Measurements from ENCODE around the gene ANKRD63.

ANKRD63 gene

DNA sequence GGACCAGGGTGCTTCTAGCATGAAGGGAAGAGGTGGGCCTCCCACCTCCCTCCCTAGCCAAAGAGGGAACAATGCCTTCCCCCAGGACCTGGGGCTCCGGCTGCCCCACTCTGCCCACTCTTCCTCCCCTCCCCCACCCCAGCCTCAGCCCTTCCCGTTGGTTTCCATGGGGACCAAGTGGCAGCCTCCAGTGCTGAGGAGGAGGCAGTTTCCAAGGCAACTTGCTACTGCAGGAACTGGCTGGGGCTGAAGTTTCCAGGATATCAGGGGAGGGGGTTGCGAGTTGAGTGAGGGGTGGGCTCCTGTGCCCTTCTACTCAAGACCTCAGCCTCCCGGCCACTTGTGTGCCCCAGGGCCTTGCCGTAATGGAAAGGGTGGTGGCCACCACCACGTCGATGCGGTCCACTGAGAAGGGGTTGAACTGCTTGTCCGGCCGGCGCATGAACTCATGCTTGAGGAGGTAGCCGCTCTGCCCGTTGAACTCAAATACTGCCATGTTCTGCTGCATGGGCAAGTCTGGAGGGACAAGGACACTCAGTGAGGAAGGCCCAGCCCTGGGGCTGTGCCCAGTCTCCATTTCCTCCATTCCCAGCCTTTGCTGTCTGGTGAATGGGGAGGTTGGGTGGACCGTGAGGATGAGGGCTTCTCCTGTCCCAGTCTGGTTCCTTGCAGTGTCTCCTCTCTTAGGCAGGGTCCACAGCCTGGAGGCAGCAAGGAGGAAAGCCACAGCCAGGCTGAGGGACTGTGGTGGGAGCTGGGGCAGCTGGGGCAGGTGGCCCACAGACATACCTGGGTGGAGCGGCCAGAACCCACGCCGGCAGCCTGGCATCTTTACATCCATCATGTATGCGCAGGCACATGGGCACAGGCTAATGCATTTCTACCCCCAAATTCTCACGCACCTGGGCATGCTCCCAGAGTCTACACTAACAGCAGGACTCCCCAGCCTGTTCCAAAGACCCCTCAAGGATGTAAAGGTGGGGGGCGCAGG lies 11.3 kb upstream of the ANKRD63 start:
- no peak for TF ChIP-seq CTCF (IDR thresholded peaks at IDR 0.05; ENCODE audit: low read depth, low read length)
- H3K4me3 ChIP-seq (ENCODE audit: low read depth, low read length), result no peak overlapping the region

- TF ChIP-seq CTCF (IDR thresholded peaks at IDR 0.05; ENCODE audit: low read depth, low read length), result no peak
- H3K4me3 ChIP-seq (ENCODE audit: low read depth, low read length), result no peak overlapping the region
Measured at GRCh38 chr15:40293006-40293405, 10.1 kb upstream of the ANKRD63 start.

- no peak for TF ChIP-seq CTCF (IDR thresholded peaks at IDR 0.05; ENCODE audit: low read depth, low read length)
Measured at GRCh38 chr15:40292246-40292645, 9.4 kb upstream of the ANKRD63 start.

DNA sequence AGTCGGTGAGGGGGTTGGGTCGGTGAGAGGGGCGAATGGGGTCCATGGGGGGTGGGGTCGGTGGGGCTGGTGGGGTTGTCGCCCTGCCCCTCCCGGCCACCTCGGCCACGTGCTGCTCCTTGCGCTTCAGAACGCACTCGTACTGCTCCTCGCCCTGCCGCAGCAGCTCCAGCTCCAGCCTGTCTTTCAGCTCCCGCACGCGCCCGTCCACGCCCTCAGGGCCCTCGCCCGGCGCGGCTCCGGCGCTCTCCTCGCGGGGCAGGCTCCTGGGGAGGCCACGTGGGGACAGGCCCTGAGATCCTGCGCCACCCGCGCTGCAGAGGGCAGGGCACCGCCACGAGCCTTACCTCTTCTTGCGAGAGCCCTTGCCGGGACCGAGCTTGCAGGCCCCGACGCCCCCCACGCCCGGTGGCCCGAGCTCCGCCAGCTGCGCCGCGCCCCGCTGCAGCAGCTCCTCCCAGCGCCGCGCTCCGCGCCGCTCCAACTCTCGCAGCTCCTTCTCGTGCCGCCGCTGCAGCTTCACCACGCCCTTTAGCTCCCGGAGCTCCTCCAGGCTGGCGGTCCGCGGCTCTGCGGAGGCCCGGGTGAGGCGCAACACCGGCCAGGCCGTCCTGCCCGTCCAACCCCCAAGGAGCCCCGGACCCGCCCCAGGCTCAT lies 8.2 kb upstream of the ANKRD63 start:
- TF ChIP-seq CTCF (IDR thresholded peaks at IDR 0.05; ENCODE audit: low read depth, low read length), result no peak
- H3K4me3 ChIP-seq (ENCODE audit: low read depth, low read length), result peak overlapping the region; percentile 47

More at GRCh38 chr15:40292246-40292645, 9.4 kb upstream of the ANKRD63 start:
- no peak overlapping the region for H3K4me3 ChIP-seq (ENCODE audit: low read depth, low read length)

GRCh38 chr15:40290545-40290917 lies 7.7 kb upstream of the ANKRD63 start:
- no peak for TF ChIP-seq CTCF (IDR thresholded peaks at IDR 0.05; ENCODE audit: low read depth, low read length)
- H3K4me3 ChIP-seq (ENCODE audit: low read depth, low read length), result no peak overlapping the region

- no peak for TF ChIP-seq CTCF (IDR thresholded peaks at IDR 0.05; ENCODE audit: low read depth, low read length)
- no peak overlapping the region for H3K4me3 ChIP-seq (ENCODE audit: low read depth, low read length)
Measured at GRCh38 chr15:40289140-40289775, 6.4 kb upstream of the ANKRD63 start.
